Measurements from ENCODE around the gene SLC50A1. TPM values are rescaled to one million over a fixed set of nuclear protein-coding genes. Genes with fewer than 3 reads are reported as not detected.

SLC50A1 gene
- polyA plus RNA-seq, 1 experiment = 31.4 TPM

GRCh38 chr1:155178441-155179111 lies 42.9 kb downstream of the SLC50A1 start:
- Histone ChIP-seq H3K9me3 (ENCODE audit: control insufficient read depth, insufficient read depth, low read length) (no peaks in the 10 kb centered on the region; the same call in 1 of the 2 replicates), H3K27ac (ENCODE audit: low read depth, low read length) (no peak overlapping the region), H3K27me3 (ENCODE audit: control insufficient read depth, insufficient read depth, low read length) (no peaks in the 10 kb centered on the region), H3K4me3 (ENCODE audit: low read depth, low read length) (no peak overlapping the region)
- TF ChIP-seq CTCF (IDR thresholded peaks at IDR 0.05; ENCODE audit: low read depth, low read length) = no peak
- ChIA-PET CTCF (interaction anchor here (0.7 to 1.8 kb wide), 4 partner anchors 11 to 29 kb away, joined by 3 to 16 read pairs (median 4); partner anchors contain the start of genes MTX1 and THBS3), POLR2A (no interaction called here)
- DNase-seq (ENCODE audit: low read depth, low spot score) = no peak

- H3K9me3 ChIP-seq (ENCODE audit: control insufficient read depth, insufficient read depth, low read length) = no peaks in the 10 kb centered on the region; the same call in 1 of the 2 replicates
- CTCF ChIA-PET = interaction anchor here (0.7 to 1.8 kb wide), 4 partner anchors 12 to 29 kb away, joined by 3 to 9 read pairs (median 4); partner anchors contain the start of genes MTX1 and THBS3
- POLR2A ChIA-PET = no interaction called here
- no peak for DNase-seq (ENCODE audit: low read depth, low spot score)
- no peak overlapping the region for H3K4me3 ChIP-seq (ENCODE audit: low read depth, low read length)
- no peak for TF ChIP-seq CTCF (IDR thresholded peaks at IDR 0.05; ENCODE audit: low read depth, low read length)
- H3K27ac ChIP-seq (ENCODE audit: low read depth, low read length) = no peak overlapping the region
- no peaks in the 10 kb centered on the region for H3K27me3 ChIP-seq (ENCODE audit: control insufficient read depth, insufficient read depth, low read length)
Observed at GRCh38 chr1:155179112-155180031, 43.7 kb downstream of the SLC50A1 start.

- POLR2A ChIA-PET = no interaction called here
- CTCF ChIA-PET = interaction anchor here (0.6 to 1.8 kb wide), 2 partner anchors 9 to 12 kb away, joined by 4 to 9 read pairs; partner anchors contain the start of gene KRTCAP2
- Histone ChIP-seq H3K27ac (ENCODE audit: low read depth, low read length) (no peak overlapping the region), H3K27me3 (ENCODE audit: control insufficient read depth, insufficient read depth, low read length) (no peaks in the 10 kb centered on the region), H3K4me3 (ENCODE audit: low read depth, low read length) (no peak overlapping the region), H3K9me3 (ENCODE audit: control insufficient read depth, insufficient read depth, low read length) (no peaks in the 10 kb centered on the region; the same call in 1 of the 2 replicates)
- no peak for DNase-seq (ENCODE audit: low read depth, low spot score)
- no peak for TF ChIP-seq CTCF (IDR thresholded peaks at IDR 0.05; ENCODE audit: low read depth, low read length)
Observed at GRCh38 chr1:155181371-155182051, 45.9 kb downstream of the SLC50A1 start.

GRCh38 chr1:155182052-155182550 lies 46.4 kb downstream of the SLC50A1 start:
- Histone ChIP-seq H3K27ac (ENCODE audit: low read depth, low read length) (no peak overlapping the region), H3K4me3 (ENCODE audit: low read depth, low read length) (no peak overlapping the region), H3K27me3 (ENCODE audit: control insufficient read depth, insufficient read depth, low read length) (no peaks in the 10 kb centered on the region), H3K9me3 (ENCODE audit: control insufficient read depth, insufficient read depth, low read length) (no peaks in the 10 kb centered on the region; the same call in 1 of the 2 replicates)
- CTCF ChIA-PET = interaction anchor here (0.6 to 1.0 kb wide), 2 partner anchors 9 kb away, joined by 3 to 4 read pairs; partner anchors contain the start of gene KRTCAP2
- POLR2A ChIA-PET = interaction anchor here (0.8 kb wide), 1 partner anchor 12 kb away, joined by 9 read pairs; no protein-coding TSS in a partner anchor
- TF ChIP-seq CTCF (IDR thresholded peaks at IDR 0.05; ENCODE audit: low read depth, low read length) = no peak
- no peak for DNase-seq (ENCODE audit: low read depth, low spot score)

Data from AG04450 (cell line).